Stimulated activated CD4-positive, alpha-beta T cell treated with anti-CD3 and anti-CD28 coated beads, Interleukin-1b, Interleukin-23, amount 100 ng/mL, for 24 hours (primary cell): ENCODE results near the gene TECPR2.
A peak's percentile ranks its signal among the peaks of the same experiment; 100 is the strongest.
"Not testable (repeated sequence)": the region's sequence is repeated elsewhere in the genome, so short reads cannot be mapped to it uniquely, and the experiment has no call there.

Experiments used
- DNase-seq, 4 experiments: peaks; one replicate each; pipeline ENCODE4 v3.0.0-alpha.2; 2020; ENCODE audit warnings: low read depth in 4 of 4, low spot score in 1 of 4

Gene TECPR2, protein sequence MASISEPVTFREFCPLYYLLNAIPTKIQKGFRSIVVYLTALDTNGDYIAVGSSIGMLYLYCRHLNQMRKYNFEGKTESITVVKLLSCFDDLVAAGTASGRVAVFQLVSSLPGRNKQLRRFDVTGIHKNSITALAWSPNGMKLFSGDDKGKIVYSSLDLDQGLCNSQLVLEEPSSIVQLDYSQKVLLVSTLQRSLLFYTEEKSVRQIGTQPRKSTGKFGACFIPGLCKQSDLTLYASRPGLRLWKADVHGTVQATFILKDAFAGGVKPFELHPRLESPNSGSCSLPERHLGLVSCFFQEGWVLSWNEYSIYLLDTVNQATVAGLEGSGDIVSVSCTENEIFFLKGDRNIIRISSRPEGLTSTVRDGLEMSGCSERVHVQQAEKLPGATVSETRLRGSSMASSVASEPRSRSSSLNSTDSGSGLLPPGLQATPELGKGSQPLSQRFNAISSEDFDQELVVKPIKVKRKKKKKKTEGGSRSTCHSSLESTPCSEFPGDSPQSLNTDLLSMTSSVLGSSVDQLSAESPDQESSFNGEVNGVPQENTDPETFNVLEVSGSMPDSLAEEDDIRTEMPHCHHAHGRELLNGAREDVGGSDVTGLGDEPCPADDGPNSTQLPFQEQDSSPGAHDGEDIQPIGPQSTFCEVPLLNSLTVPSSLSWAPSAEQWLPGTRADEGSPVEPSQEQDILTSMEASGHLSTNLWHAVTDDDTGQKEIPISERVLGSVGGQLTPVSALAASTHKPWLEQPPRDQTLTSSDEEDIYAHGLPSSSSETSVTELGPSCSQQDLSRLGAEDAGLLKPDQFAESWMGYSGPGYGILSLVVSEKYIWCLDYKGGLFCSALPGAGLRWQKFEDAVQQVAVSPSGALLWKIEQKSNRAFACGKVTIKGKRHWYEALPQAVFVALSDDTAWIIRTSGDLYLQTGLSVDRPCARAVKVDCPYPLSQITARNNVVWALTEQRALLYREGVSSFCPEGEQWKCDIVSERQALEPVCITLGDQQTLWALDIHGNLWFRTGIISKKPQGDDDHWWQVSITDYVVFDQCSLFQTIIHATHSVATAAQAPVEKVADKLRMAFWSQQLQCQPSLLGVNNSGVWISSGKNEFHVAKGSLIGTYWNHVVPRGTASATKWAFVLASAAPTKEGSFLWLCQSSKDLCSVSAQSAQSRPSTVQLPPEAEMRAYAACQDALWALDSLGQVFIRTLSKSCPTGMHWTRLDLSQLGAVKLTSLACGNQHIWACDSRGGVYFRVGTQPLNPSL (N-terminal part only)

DNA sequence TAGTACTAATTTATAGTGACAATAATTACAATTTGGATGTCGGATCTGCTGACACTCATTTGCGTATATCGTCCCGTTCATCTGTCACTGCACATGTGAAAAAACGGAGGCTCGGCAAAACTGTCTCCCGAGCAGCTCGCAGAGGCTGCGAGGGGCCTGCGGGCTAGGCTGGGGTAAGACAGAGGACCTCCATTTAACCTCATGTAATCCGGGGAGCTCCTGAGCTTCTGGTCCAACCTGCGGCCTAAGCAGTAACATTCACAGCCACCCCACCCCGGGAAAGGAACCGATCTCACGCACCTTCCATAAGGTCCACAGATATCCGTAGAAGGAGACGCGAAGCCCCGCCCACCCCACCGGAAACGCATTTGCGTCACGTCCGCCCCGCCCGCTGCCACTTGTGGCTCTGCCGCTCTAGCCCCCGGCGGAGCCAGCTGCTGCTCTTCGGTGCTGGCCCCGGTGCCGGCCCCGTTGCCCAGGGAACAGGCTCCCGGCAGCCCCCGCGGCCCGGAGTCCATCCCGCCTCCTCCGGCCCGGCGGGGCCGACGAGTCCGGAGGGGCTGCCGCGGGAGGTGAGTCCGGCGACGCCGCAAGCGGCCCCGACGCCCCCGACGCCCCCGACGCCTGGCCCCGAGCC, at the start of gene TECPR2, which contains the start of gene CINP:
TSS of gene TECPR2 (plus strand) at position 397 of the 637 bp plus-strand sequence. CDS start 13,781 bp downstream, outside the sequence.
TSS of gene CINP (minus strand) at position 346 of the 637 bp plus-strand sequence. CDS start at position 307, 39 bp downstream.
- DNase-seq, result peak; percentile 95 to 98 (median 96)

DNA sequence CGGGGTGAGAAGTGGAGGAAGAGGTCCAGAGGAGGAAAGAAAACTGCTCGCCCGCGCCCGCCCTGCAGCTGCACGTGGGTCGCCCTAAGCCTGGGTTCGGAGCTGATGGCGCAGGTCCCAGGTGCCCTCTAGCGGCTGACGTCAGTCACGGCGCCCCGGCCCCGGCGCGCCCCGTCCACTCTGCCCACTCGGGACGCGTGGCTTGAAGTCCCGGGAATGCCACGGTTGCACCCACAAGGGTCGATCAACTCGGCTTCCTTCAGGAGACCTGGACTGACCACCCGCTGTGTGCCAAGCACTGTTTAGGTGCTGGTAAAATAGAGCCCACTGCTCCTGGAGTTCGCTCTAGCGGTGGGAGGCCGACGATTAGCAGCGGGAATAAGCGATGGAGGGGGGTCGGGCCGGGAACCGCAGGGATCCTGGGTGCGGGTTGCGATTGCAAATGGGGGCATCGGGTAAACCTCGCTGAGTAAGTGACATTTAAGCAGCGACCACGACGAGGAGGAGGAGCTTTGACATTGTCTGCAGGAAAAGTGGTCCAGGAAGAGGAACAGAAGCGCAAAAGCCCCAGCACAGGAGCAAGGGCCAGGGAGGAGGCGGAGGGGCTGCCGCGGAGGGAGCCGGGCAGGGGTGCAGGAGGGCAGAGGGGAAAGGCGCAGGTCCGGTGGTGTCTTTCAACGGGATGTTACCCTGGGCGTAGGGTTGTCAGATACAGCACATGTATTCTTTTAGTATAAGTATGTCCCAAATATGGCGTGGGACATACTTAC, 48.3 kb upstream of the TECPR2 start:
- DNase-seq, result peak; percentile 57 to 77 (median 68)

DNA sequence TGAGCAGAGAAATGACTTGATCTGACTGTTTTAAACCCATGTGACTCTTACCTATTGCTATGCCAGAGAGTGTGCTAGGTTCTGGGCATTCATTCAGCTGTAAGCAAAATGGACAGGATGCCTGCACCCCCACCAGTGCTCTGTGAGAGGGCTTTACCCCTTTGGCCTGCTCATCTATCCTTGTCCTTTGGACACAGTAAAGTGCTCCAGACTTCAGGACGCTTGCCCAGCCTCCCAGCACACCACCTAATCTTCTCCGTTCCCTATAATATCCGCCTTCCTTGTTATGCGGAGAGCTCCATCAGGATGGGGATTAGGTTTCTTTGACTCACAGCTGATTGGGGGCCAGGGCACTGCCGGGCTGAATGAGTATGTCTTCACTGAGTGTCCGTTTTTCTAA, 47.6 kb upstream of the TECPR2 start:
- no peak for DNase-seq

DNA sequence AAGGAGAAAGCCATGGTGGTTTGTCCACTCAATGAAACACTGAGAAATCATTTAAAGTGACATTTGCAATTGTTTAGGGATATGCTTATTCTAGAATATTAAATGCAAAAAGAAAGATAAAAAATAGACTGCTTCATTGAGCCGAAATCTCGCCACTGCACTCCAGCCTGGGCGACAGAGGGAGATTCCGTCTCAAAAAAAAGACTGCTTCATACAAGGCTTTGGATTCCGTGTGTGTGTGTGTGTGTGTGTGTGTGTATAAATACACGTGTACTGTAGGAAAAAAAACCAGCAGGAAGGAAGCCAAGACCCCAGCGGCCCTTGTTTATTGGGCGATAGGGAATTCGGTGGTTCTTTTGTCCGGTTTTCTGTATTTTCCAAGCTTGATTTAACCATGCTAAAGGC, 46.4 kb upstream of the TECPR2 start:
- no peak for DNase-seq

DNA sequence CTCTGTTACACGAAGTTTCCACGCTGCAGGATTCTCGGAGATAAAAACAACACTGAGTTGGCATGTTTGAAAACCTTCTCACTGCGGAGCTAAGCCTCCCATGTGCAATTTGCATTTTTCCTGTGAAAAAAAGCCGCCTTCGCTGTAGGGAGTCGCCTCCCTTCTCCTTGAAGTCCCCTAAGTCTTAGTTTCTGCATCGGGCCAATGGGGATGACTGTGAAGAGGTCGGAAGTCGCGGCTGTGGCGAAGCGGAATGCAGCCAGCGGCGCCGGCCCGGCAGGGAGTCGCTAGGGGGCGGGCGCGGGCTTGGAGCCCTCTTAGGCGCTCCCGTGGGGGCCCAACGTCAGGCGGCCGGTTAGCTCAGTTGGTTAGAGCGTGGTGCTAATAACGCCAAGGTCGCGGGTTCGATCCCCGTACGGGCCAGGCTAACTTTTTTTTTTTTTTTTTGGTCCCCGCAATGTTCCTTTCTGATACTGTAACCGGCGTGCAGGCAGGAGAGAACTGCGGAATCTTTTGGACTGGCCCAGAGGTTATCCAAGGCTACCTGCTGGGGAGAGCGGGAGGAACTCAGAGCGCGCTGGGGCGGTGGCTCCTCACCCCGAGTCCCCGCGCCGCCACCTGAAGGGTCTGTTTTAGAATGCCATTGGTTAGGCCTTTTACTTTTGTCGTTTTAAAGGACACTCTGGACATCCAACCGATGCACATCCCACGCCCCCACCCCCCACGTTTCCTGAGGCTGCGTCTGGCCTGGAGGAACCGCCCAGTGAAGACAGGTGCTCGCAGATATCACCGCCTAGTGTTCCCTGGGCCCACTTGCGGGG, 45.8 kb upstream of the TECPR2 start:
- DNase-seq, result peak; percentile 77 to 96 (median 92)

DNA sequence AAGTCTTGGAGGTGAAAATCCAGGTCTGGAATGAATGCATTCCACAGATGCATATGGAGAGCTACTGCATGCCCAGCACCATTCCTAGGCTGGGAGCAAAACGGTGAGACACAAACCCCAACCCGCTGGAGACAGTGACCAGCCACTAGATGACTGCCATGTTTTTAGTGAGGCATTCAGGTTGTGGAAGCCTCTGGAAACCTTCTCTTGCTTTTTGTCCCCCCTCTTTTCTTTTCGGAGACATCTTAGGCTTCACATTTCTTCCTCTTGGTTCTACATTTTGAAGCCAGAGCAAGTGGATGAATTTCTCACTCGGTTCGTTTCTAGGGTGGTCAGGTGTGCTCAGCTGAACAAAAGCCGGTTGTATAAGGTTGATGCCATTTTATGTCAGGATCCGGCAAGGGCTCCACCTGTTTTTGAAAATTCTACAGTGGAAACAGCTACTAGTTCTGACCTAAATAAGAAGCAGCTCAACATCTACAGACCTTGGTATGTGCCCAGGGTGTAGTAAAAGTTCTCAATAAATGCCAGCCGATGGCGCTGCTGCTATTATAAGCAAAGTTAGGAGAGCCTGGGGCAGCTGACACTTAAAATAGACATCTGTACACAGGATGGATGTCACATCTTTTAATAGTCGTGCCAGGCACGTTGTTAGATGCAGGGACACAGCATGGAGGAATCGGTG, 45.0 kb upstream of the TECPR2 start:
- no peak for DNase-seq

DNA sequence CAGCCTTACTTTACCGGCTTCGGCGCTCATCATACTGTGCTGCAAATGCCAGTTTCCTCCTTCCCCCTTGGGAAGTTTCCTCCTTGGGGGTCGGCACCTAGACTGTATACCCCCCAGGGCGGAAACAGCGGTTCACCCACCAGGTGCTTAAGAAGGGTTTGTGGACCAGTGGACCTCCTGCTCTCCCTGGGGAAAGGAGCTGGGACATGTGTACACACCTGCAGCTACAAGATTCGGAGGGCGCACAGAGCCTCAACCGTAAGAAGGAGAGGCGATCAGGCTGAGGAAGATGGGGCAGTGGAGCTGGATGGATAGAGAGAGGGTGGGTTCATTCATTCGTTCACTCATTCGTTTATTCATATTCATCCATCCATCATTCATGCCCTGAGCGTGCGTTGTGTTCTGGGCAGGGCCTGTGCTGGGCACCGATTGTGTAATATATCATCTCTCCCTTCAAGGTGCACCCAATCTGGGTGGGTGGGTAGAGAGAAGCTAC, 43.9 kb upstream of the TECPR2 start:
- DNase-seq, result no peak

DNA sequence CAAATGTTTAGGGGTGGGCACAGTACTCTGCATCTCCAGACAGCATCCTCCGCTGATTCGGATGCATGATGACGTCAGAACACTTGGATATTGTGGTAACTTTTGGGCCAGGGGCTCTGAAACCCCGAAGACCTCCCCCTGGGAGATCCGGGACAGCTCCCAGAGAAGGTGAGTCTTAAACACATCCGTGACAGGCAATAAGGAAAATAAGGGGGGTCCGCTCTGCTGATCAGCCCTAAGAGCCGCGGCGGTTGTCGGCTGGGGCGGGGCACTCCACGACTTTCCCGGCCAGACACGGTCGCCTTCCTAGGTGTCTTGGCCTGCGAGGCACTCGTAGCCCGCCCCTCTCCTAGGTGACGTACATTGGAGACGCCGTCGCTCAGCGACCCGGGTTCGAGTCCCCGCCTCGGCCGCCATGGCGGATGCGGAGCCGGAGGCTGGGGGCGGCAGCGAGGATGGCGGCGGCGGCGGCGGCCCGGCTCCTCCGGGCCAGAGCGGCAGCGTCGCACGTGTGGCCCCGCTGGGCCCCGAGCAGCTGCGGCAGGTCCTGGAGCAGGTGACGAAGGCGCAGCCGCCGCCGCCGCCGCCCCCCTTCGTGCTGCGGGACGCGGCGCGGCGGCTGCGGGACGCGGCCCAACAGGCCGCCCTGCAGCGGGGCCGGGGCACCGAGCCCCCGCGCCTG, 43.2 kb upstream of the TECPR2 start, which contains the start of gene ZNF839:
TSS of gene ZNF839 (plus strand) at position 396 of the 682 bp plus-strand sequence. CDS start at position 416, 20 bp downstream.
- DNase-seq, result peak; percentile 91 to 95 (median 93)

DNA sequence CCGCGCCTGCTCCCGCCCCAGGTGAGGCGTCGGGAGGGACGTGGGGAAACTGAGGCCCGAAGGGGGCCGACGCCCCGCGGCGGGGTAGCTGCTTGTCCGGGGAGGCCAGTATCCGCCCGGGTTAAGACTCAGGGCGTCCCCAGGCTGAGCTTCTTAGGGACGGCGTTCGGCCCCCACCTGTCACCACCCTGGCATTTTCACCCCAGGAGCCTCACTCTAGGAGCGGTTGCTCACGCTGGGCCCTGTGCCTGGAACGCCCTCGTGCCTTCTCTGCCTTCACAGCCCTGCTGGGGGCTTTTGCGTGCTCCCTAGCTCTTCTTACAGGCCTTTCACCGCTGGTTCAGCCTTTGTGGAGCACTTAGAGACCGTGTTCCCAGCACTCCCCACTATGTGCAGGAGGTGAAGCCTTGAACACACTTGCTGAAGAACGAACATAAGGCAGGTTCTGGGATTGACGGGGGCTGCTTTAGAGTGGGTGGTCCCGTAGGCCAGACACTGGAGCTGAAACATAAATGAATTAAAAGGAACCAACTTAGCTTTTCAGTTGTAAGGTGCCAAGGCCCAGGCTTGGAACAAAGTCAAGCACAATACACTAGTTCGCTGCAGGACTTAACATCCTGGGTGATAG, 42.6 kb upstream of the TECPR2 start:
- peak in 1 of 4 experiments; percentile 9 for DNase-seq

DNA sequence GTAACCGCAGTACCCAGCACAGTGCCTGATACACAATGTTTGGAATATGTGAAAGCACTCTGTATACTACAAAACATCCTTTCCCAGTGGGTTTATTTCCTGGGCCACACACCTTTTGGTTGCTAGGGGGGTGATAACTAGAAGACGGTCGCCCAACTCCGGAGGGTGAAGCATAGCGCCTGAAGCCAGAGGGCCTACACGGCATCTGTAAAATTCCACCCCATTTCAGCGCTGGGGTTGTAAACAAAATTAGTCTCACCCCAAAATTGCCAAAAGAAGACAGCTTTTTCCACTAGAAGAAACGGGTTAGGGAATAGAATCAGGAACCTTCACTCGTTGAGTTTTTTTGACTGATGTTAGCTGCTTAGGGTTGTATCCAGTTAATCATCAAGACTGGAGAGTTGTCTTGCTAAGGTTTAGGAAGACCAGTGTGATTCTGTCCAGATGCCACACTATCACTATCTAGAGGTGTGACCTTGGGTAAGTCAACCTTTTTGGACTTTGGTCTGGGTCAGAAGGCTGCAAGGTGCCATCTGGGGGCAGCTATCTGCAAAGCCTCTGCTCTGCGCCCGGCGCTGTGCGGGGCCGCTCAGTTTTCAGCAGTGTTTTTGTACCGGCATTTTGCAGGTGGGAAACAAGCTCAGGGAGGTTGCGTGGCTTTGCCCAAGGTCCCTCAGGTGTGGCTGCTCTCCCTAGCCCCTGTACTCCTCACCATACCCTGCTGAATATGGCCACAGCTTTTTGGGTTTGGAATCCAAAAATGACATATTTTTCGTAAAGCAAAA, 41.9 kb upstream of the TECPR2 start:
- DNase-seq, result no peak

DNA sequence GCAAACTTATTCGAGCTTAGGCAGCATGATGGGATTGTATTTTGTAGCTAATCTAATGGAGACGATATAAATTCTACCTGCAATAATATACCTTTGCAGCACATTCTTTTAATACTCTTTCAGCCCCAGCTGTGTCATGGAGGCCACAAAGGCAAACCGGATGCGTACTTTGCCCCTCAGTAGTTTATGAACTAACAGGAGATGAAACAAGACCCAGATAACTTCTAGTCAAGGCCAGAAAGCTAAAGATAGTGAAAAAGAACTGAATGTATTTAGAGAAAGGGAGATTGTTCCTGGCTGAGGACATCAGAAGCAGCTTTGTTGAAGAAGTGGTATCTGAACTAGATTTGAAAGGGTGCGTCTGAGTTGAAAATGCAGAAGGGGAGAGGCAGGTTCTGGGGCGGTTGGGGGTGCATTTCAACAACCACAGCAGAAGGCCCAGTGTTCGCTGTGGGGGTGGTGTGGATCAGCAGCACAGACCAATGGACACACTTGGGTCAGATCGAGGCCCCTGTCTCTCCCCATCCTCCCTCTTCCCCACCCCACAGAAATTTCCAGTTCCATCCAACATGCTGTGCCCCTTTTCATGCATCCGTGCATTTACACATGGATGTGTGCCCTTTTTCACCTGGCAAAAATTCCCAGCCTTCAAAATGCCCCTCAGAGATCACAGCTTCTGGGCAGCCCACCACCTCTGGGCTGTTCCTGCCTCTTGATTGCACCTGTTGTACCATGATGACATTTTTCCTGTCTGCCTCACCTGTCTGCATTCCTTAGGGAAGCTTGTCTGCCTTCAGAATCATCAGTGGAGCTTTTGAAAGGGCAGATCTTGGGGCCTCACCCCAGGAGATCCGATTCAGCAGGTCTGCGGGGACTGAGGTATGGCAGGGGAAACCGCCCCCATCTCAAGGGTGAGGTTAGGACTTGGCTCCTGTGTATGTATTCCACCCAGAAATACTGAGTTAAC, 41.0 kb upstream of the TECPR2 start:
- DNase-seq, result no peak

DNA sequence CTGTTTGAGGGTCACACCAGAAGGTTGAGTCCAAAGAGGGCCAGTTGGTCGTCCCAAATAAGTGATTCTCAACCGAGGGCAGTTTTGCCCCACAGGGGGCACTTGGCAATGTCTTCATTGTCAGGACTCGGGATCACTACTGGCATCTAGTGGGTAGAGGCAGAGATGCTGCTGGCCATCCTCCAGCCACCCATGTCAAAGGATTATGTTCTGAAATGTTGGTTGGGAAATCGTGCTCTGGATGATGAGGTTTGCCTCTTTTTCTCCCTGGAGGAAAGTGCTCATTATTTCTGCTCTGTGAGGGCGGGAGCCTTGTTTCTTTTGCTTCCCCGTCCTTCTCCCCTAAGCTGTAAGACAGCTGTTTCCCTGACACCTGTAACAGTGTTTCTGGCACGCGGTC, 39.6 kb upstream of the TECPR2 start:
- no peak for DNase-seq

DNA sequence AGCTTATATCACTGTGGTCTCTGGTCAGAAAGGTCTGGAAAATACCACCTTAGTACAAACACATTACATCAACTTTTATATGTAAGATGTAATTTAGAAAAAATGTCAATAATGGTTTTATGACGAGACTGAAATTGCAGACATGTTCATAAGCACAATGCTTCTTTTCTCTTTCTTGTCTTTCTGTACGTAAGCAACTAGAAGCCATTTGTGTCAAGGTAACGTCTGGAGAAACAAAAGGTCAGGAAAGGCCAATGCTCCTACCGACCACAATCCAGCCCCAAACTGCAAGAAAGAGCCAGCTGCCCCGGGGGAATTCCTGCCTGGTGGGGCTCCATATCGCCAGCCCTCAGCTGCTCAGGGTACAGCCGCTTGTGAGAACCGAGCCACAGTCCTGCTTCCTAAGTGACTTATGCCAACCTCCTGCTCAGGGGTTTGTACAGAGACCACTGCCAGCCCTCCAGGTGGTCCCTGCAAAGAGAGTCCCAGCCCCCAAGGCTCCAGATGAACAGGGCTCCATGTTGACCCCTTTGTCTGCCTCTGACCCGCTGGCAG, 36.9 kb upstream of the TECPR2 start:
- no peak for DNase-seq

DNA sequence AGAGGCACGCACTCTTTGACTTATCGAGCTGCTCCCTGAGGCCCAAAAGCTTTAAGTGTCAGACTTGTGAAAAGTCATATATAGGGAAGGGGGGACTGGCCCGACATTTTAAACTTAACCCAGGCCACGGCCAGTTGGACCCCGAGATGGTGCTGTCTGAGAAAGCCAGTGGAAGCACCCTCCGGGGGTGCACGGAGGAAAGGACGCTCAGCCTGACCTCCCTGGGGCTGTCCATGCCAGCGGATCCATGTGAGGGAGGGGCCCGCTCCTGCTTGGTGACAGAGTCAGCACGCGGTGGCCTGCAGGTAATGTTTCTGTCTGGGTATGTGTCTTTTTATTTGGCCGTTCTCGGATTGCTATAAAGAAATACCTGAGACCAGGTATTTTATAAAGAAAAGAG, 36.2 kb upstream of the TECPR2 start:
- DNase-seq, result no peak

DNA sequence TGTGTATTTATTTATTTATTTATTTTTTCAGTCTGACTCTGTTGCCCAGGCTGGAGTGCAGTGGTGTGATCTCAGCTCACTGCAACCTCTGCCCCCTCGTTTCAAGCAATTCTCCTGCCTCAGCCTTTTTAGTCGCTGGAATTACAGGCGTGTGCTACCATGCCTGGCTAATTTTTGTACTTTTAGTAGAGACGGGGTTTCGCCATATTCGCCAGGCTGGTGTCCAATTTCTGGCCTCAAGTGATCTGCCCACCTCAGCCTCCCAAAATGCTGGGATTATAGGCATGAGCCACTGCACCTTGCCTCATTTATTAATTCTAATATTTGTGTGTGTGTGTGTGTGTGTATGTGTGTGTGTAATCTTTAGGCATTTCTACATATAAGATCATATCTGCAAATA, 33.4 kb upstream of the TECPR2 start:
- not testable (repeated sequence) for DNase-seq
